DMS 273 treated with DMSO at 0.1 percent for 48 hours (cell line): ENCODE results near the gene SLC51A.
"Not testable (repeated sequence)": the region's sequence is repeated elsewhere in the genome, so short reads cannot be mapped to it uniquely, and the experiment has no call there.

Source experiments
- DNase-seq: peaks from one replicate; lab custom pipeline; 2025; lab: John Stamatoyannopoulos, UW

The SLC51A gene

GRCh38 chr3:196193736-196194541 is 22.4 kb upstream of the SLC51A start:
- DNase-seq, result no peak

GRCh38 chr3:196194542-196194915 is 21.8 kb upstream of the SLC51A start:
- DNase-seq, result no peak

- no peak for DNase-seq
Observed at GRCh38 chr3:196195664-196196265, 20.6 kb upstream of the SLC51A start.

- DNase-seq, result no peak
Observed at GRCh38 chr3:196197524-196197923, 18.8 kb upstream of the SLC51A start.

GRCh38 chr3:196198081-196198675 is 18.2 kb upstream of the SLC51A start:
- DNase-seq, result no peak

GRCh38 chr3:196198771-196199753 is 17.3 kb upstream of the SLC51A start:
- DNase-seq, result no peak

GRCh38 chr3:196202516-196202970 is 13.8 kb upstream of the SLC51A start:
- DNase-seq, result no peak

GRCh38 chr3:196203846-196204245 is 12.5 kb upstream of the SLC51A start:
- DNase-seq, result no peak

GRCh38 chr3:196205442-196206205 is 10.7 kb upstream of the SLC51A start:
- DNase-seq, result not testable (repeated sequence)

GRCh38 chr3:196207159-196207832 is 9.0 kb upstream of the SLC51A start:
- no peak for DNase-seq

GRCh38 chr3:196207833-196208607 is 8.3 kb upstream of the SLC51A start:
- no peak for DNase-seq

- no peak for DNase-seq
Observed at GRCh38 chr3:196208942-196209695, 7.2 kb upstream of the SLC51A start.

GRCh38 chr3:196209944-196210672 is 6.2 kb upstream of the SLC51A start:
- not testable (repeated sequence) for DNase-seq

- no peak for DNase-seq
Observed at GRCh38 chr3:196210673-196211556, 5.4 kb upstream of the SLC51A start, which contains the start of gene ZDHHC19. TSS of gene ZDHHC19 (minus strand) at chr3:196211400. CDS start at chr3:196211315, 85 bp downstream.

GRCh38 chr3:196214783-196215441 is 1.4 kb upstream of the SLC51A start:
- DNase-seq, result no peak

GRCh38 chr3:196215493-196216020 is 777 bp upstream of the SLC51A start:
- DNase-seq, result no peak
